T-helper 2 cell treated with Interferon-gamma antibody and Interleukin-4, amounts not matched to agents 5 μg/mL and 100 μg/mL, for 36 hours (primary cell): Measurements from ENCODE around the gene KCNJ2.

Experiments used
- DNase-seq: peaks from one replicate; pipeline ENCODE4 v3.0.0; 2021; ENCODE audit warnings: low spot score
- H3K27ac Mint-ChIP-seq: one replicate; pipeline ENCODE4 v1.8.0; 2021; ENCODE audit warnings: mild to moderate bottlenecking, mixed read lengths
- H3K27me3 Mint-ChIP-seq: one replicate; pipeline ENCODE4 v1.8.0; 2021; ENCODE audit warnings: low read depth, mixed read lengths
- H3K36me3 Mint-ChIP-seq: one replicate; pipeline ENCODE4 v1.8.0; 2021; ENCODE audit warnings: low read depth, mixed read lengths
- H3K4me1 Mint-ChIP-seq: one replicate; pipeline ENCODE4 v1.8.0; 2021; ENCODE audit warnings: low read depth, mixed read lengths
- H3K4me3 Mint-ChIP-seq: one replicate; pipeline ENCODE4 v1.8.0; 2022; ENCODE audit warnings: mild to moderate bottlenecking, moderate library complexity, mixed read lengths
- H3K9me3 Mint-ChIP-seq: one replicate; pipeline ENCODE4 v1.8.0; 2021; ENCODE audit warnings: mixed read lengths

The KCNJ2 gene

GRCh38 chr17:70137451-70138230 lies 31.7 kb upstream of the KCNJ2 start:
- Mint-ChIP-seq H3K27me3 (peaks cover 10% of the 10 kb centered on the region), H3K9me3 (no peaks in the 10 kb centered on the region), H3K27ac (peak overlapping the region; percentile 27), H3K4me3 (peak overlapping the region; percentile 68), H3K36me3 (no peaks in the 10 kb centered on the region), H3K4me1 (peaks cover 12% of the 10 kb centered on the region)
- peak; percentile 64 for DNase-seq

GRCh38 chr17:70138291-70138865 lies 31.0 kb upstream of the KCNJ2 start:
- Mint-ChIP-seq H3K27me3 (peaks cover 10% of the 10 kb centered on the region), H3K4me3 (no peak overlapping the region), H3K27ac (no peak overlapping the region), H3K36me3 (no peaks in the 10 kb centered on the region), H3K4me1 (peaks cover 12% of the 10 kb centered on the region), H3K9me3 (no peaks in the 10 kb centered on the region)
- no peak for DNase-seq

DNA sequence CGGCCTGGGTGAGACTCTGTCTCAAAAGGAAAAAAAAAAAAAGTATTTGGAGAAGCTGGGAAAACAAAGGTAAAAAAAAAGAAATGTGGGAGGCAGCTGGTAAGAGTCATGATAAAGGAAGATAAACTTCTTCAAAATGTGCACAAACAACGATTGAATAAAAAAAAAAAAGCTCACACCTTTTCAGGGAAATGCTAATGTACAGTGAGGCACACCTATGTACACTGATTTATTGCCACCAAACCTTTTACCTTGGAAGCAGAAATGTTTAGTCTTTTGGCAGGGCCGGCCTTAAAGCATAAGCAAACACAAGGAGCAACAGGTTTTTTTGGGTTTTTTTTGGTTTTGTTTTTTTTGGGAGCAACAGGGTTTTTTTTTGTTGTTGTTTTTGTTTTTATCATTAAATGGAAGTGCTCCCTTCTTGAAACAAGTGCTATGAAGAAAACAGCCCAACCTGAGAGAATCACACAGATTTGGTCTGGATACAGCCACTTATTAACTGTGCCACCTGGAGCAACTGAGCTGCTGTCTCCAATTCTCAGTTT lies 29.8 kb upstream of the KCNJ2 start:
- peaks cover 9% of the 10 kb centered on the region for H3K27me3 Mint-ChIP-seq
- no peaks in the 10 kb centered on the region for H3K36me3 Mint-ChIP-seq
- no peak overlapping the region for H3K27ac Mint-ChIP-seq
- no peak overlapping the region for H3K4me3 Mint-ChIP-seq
- DNase-seq = no peak
- H3K4me1 Mint-ChIP-seq = peaks cover 12% of the 10 kb centered on the region
- H3K9me3 Mint-ChIP-seq = no peaks in the 10 kb centered on the region

GRCh38 chr17:70144260-70144846 lies 25.0 kb upstream of the KCNJ2 start:
- H3K4me3 Mint-ChIP-seq = no peak overlapping the region
- H3K9me3 Mint-ChIP-seq = no peaks in the 10 kb centered on the region
- H3K4me1 Mint-ChIP-seq = no peaks in the 10 kb centered on the region
- peaks cover 19% of the 10 kb centered on the region for H3K27me3 Mint-ChIP-seq
- no peak overlapping the region for H3K27ac Mint-ChIP-seq
- no peaks in the 10 kb centered on the region for H3K36me3 Mint-ChIP-seq
- no peak for DNase-seq

DNA sequence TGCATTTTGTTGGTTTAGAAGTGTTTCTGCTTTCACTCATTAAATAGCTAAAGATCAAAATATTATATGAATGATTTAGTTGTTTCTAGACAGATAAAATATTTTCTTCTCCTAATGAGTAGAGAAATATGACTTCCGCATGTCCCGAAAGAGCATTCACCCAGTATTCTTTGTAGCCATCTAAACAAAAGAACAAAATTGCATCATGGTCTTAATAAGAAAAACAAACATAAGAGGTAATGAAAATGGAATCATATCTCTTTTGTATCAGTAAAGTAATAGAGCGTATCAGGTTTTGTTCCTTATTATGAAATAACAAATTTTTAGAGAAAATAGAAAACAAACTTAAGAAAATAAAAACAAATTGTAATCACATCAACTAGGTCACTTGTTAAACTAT lies 16.1 kb upstream of the KCNJ2 start:
- no peaks in the 10 kb centered on the region for H3K36me3 Mint-ChIP-seq
- no peaks in the 10 kb centered on the region for H3K4me1 Mint-ChIP-seq
- no peak for DNase-seq
- no peaks in the 10 kb centered on the region for H3K9me3 Mint-ChIP-seq
- H3K27me3 Mint-ChIP-seq = peaks cover 11% of the 10 kb centered on the region
- no peak overlapping the region for H3K4me3 Mint-ChIP-seq
- no peak overlapping the region for H3K27ac Mint-ChIP-seq

- Mint-ChIP-seq H3K4me1 (no peaks in the 10 kb centered on the region), H3K27me3 (peaks cover 8% of the 10 kb centered on the region), H3K36me3 (no peaks in the 10 kb centered on the region), H3K9me3 (no peaks in the 10 kb centered on the region), H3K4me3 (no peak overlapping the region), H3K27ac (no peak overlapping the region)
- DNase-seq = no peak
Measured at GRCh38 chr17:70157151-70157550, 12.2 kb upstream of the KCNJ2 start.

DNA sequence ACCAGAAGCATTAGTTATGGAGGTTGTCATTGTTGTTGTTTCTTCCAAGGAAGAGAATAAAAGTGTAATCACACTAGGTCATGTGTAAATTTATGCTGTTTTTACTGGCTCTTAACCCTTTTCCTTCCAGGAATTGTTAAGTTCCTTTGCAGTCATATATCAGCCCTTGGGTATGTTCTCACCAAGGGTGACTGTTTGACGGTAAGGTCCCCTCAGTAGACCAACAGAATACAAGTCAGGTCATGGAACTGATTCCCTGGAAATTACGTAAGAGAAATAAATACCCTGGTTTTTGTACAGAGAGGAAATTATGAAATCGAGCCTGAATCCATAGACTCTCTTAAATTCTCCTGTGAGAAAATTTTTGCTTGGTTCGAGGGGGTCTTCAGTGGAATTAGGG lies 11.2 kb upstream of the KCNJ2 start:
- no peak overlapping the region for H3K27ac Mint-ChIP-seq
- peaks cover 6% of the 10 kb centered on the region for H3K27me3 Mint-ChIP-seq

DNA sequence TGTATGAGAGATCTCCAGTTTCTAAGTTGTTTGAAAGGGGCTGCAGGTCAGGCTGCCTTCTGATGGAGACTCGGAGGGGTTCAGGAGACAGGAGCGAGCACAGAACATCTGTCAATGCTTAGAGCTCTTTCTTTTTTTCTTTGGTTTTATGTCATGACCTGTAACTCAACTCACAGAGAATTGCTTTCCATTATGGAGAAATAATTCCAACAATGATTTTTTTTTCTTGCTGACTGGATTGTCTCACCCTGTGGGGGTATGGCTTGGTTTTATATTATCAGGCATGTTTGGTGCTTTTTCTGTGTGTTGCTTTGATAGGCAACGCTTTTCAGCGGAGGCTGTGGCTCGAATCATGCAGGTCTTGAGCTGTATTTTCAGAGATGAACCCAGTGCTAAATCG lies 10.7 kb upstream of the KCNJ2 start:
- Mint-ChIP-seq H3K27ac (no peak overlapping the region), H3K4me3 (no peak overlapping the region), H3K9me3 (no peaks in the 10 kb centered on the region), H3K4me1 (no peaks in the 10 kb centered on the region), H3K27me3 (peaks cover 6% of the 10 kb centered on the region), H3K36me3 (no peaks in the 10 kb centered on the region)
- no peak for DNase-seq

More for the DNA sequence above, 11.2 kb upstream of the KCNJ2 start:
- H3K4me1 Mint-ChIP-seq = no peaks in the 10 kb centered on the region
- no peak overlapping the region for H3K4me3 Mint-ChIP-seq
- H3K9me3 Mint-ChIP-seq = no peaks in the 10 kb centered on the region
- no peaks in the 10 kb centered on the region for H3K36me3 Mint-ChIP-seq
- no peak for DNase-seq

- Mint-ChIP-seq H3K4me3 (no peak overlapping the region), H3K27ac (no peak overlapping the region), H3K9me3 (no peaks in the 10 kb centered on the region), H3K27me3 (peaks cover 6% of the 10 kb centered on the region), H3K4me1 (no peaks in the 10 kb centered on the region), H3K36me3 (no peaks in the 10 kb centered on the region)
- DNase-seq = no peak
Measured at GRCh38 chr17:70159980-70160379, 9.4 kb upstream of the KCNJ2 start.

GRCh38 chr17:70161519-70161918 lies 7.8 kb upstream of the KCNJ2 start:
- Mint-ChIP-seq H3K4me1 (no peaks in the 10 kb centered on the region), H3K4me3 (no peak overlapping the region), H3K9me3 (no peaks in the 10 kb centered on the region), H3K36me3 (no peaks in the 10 kb centered on the region), H3K27me3 (peaks cover 12% of the 10 kb centered on the region), H3K27ac (no peak overlapping the region)
- no peak for DNase-seq

DNA sequence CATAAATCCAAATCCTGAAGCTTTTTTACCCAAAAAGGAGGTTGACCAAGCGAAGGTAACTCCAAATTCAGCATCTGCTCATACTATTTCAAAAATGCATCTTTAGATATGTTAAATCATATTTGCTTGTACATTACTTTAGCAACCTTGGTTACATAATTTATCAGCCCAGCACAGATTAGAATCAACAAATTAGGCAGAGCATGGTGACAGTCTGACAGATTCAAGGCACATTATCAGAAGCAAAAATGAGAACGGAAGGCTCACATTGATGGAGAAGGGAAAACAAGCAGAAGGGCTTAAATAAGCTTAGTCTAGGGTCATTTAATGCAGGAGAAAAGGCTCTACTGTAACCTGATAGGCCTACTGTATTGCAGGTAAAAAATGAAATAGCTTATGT lies 3.9 kb upstream of the KCNJ2 start:
- H3K9me3 Mint-ChIP-seq = no peaks in the 10 kb centered on the region
- DNase-seq = no peak
- H3K4me3 Mint-ChIP-seq = no peak overlapping the region
- H3K27ac Mint-ChIP-seq = no peak overlapping the region
- no peaks in the 10 kb centered on the region for H3K36me3 Mint-ChIP-seq
- peaks cover 38% of the 10 kb centered on the region for H3K27me3 Mint-ChIP-seq
- peaks cover 9% of the 10 kb centered on the region for H3K4me1 Mint-ChIP-seq

DNA sequence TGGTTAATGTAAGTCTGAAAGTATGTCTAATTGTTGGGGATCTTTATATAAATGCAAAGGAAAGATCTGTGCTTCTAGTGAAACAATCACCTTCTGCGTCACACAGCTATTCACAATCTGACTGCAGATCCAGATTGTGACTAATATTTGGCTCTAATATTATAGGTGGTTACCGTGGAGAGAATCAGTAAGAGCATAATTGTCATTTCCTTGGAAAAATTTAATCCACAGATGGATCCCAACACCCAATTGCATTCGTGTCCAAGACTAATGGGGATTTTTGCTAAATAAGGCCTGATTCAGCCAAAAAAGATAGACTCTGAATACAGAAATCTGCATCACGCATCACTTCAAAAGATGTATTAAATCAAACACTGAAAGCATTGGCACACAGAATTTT lies 2.7 kb upstream of the KCNJ2 start:
- Mint-ChIP-seq H3K27me3 (peaks cover 46% of the 10 kb centered on the region), H3K36me3 (no peaks in the 10 kb centered on the region)
- DNase-seq = no peak

GRCh38 chr17:70168044-70168976 lies 1.0 kb upstream of the KCNJ2 start:
- Mint-ChIP-seq H3K9me3 (no peaks in the 10 kb centered on the region), H3K27me3 (peaks cover 60% of the 10 kb centered on the region), H3K27ac (no peak overlapping the region), H3K36me3 (no peaks in the 10 kb centered on the region), H3K4me1 (peaks cover 9% of the 10 kb centered on the region), H3K4me3 (peak overlapping the region; percentile 81)
- peak; percentile 18 for DNase-seq

More for the DNA sequence above, 2.7 kb upstream of the KCNJ2 start:
- no peaks in the 10 kb centered on the region for H3K9me3 Mint-ChIP-seq
- H3K27ac Mint-ChIP-seq = no peak overlapping the region
- H3K4me3 Mint-ChIP-seq = no peak overlapping the region
- H3K4me1 Mint-ChIP-seq = peaks cover 9% of the 10 kb centered on the region
